GM21825 (cell line): ENCODE results near the gene LIPM.

ENCODE experiments used
- ATAC-seq: cut with Tn5 transposase; IDR thresholded peaks from one replicate; pipeline ENCODE4 v1.9.1; 2021; ENCODE audit warnings: mild to moderate bottlenecking, moderate library complexity; ENCODE audit not compliant: unreplicated experiment

LIPM gene

DNA sequence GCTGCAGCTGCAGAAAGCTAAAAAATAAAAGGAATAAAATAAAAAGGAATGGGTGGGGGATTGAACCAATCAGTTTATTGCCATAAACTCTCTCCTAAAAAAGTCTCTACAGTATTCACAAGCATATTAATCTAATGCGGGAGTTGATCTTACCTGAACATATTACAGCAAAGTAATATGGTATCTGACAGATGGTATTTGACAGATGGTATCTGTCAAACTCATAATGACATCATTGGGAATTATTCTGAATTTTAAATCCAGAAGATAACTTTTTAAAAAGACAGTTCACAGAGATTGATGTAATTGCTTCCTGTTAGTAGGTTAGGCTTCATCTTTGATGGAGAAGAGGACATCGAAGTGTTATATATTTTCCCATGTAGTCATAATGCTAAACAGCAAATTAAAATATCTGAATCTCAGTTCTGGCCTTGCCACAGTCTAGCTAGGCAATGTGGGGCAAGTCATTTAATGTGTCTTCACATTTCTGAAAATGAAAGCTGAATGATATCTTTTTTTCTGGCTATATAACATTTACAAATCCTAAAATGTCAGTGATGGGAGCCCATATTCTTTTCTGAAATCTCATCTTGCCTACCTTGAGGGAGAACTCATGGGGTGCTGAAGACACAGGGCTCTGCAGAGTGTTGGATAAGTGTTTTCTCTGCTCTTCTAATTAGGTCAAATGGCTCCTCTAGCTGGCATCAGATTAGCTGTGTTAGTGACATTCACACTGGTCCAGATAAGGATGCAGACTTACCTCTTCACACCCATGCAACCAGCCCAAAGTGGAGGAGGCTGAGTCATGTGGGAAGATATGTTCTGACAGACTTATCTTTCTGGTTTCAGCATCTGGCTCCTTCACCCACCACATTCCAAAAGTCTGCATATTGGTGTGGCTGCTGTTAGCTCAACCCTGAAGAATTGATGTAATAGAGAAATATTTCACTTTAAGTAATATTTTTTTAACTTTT lies 2.1 kb upstream of the LIPM start:
- no peak for ATAC-seq

DNA sequence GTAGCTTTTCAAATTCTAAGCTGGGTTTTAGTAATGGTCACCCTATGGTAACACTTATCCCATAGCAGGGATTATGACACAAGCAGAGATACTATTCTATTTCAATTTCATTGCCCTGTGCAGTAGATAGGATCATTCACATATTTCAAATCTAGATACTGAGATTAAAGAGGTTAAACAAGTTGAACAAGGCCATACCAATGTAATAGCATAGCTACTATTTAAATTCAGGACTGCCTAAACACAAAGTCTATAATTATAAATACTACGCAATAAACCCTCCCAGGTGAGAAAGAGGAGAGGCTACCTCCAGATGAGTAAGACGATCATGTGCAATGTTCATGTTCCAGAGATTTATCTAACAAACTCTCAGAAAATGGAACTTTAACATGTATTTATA lies 1.1 kb downstream of the LIPM start:
- ATAC-seq = no peak

- no peak for ATAC-seq
These were observed 1.7 kb downstream of the LIPM start for GRCh38 chr10:88804083-88804812.

DNA sequence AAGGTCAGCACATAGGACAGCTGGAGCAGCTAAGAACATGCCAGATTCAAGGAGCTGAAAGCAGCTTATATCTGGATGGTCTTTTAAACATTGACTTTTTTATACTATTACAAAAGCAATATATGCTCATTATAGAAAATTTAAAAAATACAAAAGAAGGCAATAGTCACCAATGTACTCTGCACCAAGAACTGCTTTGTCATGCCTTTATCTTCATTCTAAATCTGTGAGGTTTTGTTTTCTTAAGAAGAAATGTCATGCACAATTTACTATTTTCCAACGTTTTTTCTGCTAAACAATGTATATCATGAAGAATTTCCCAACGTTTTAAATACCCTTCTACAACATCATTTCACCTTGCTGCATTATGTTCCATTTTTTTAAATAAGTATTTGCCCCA lies 2.8 kb downstream of the LIPM start:
- ATAC-seq = no peak

GRCh38 chr10:88805924-88806323 lies 3.4 kb downstream of the LIPM start:
- no peak for ATAC-seq

DNA sequence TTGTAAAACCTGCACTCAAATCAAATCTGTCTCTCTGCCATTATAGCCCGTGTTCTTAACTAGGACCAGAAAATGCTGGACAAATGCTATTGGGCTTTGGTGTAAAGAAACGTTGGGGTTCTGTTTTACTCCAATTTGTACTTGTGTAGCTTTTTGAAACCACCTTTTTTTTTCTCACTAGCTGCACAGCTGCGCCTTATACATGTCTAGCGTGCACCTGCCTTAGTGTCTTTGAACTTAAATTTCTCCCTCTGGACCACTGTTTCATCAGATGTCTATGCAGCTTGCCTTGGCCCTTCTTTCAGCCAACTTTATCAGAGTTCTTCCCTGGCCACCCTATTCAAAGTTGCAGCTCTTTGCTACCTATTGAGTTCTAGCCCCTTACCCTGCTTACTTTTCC lies 7.1 kb downstream of the LIPM start:
- ATAC-seq = no peak

DNA sequence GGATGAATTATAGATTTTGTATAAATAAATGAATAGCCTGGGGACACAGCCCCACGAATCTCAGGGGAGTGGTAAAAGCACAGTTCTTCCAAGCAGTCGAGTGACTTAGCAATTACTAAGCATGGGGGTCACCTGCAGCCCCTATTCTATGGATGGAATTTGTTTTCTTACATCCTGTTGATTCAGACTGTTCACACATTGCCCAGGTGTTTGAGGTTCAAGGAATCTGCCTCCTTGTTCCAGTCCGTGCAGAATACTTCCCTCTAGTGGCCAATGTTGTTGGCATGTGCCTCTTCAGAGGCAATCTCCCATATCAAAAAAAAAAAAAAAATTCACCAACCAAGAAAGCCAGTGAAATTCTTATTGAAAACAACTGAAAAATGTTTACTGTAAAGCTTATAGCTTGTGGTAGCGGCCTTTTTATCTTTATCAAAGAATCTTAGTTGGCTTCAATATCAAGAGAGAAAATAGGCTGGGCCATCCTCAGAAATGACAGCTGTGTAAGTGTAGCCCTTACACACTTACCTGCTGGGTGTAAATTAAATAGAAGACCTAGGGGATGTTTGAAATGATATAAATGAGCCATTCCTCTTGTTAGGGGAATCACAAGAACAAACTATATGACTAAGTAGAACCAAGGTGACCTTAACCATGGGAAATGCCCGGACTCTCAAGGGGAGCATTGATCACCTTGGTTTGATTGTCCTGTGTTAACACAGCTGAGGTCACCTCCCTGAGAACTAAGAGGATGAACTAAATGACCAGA lies 7.8 kb downstream of the LIPM start:
- ATAC-seq = no peak

DNA sequence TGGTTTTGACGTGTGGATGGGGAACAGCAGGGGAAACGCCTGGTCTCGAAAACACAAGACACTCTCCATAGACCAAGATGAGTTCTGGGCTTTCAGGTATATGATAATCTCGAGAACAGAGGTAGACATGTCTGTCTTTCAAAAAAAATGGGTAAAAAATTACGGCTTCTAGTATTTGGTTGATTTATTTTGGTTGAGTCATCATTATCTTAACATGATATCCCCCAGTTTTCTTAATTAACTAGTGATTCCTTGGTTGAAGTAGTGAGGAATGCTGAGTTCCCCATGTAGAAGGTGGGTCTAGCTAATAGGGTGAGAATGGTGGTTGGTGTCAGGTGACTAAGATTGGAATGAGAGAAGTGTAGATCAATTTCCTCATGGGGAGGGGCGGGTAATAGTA lies 10.7 kb downstream of the LIPM start:
- no peak for ATAC-seq

GRCh38 chr10:88819290-88819689 lies 16.8 kb downstream of the LIPM start:
- no peak for ATAC-seq

DNA sequence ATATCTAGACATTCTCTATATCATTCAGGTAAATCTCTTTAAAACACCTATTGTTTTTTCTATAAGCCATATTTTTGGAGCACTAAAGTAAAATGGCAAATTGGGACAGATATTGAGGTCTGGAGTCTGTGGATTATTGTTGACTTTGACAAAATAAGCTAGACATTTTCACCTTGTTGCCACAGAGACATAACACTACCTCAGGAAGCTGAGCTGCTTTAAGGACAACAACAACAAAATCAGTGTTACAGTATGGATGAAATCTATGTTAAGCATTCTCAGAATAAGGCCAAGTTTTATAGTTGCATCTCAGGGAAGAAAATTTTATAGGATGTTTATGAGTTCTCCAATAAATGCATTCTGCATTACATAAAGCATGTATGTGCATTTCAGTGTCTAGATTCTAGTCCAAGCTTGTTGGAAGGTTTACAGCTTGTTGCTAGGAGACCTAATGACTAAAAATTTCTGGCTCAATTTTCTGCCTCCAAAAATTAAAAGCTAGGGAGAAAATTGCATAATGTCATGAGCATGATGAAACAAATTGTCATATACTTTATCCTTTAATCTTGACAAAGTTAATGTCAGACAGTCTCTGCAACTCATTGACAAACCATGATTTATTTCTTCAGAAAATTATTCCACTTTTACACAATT lies 18.3 kb downstream of the LIPM start:
- no peak for ATAC-seq

- no peak for ATAC-seq
These were observed 23.9 kb downstream of the LIPM start for GRCh38 chr10:88826388-88826787.

- ATAC-seq = no peak
These were observed 25.1 kb downstream of the LIPM start for GRCh38 chr10:88827671-88828070.

GRCh38 chr10:88828310-88828709 lies 25.8 kb downstream of the LIPM start:
- no peak for ATAC-seq

GRCh38 chr10:88830643-88831268 lies 28.2 kb downstream of the LIPM start:
- no peak for ATAC-seq

DNA sequence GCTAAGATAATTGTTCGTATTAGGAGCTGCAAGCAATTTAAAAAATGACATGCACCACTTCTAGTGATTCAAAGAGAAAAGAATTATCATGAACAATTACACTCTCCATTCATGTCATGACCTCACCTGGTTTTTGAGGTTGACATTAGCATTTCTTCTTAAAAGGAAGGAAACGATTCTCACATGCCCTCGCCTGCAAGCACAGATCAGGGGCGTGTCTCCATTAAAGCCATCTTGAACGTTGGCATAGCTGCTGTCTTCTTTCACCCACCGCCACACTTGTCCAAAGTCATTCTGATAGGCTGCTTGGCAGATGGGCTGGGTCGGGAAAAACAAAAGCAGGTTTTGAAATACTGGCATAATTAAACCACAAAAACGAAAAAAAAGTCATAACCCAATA lies 29.2 kb downstream of the LIPM start:
- ATAC-seq = no peak

DNA sequence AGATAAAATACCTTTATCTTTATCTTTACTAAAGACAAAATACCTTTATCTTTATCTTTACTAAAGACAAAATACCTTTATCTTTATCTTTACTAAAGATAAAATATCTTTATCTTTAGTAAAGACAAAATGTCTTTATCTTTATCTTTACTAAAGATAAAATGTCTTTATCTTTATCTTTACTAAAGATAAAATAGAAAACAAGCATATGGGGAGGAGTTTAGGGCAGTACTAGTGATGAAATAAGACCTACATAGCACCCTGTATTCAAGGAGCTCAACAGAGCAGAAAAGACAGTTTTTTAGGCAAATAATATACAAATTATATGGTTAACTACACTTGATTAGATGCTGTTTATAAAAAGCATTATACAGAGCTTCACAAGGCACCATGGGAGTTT lies 29.8 kb downstream of the LIPM start:
- no peak for ATAC-seq

GRCh38 chr10:88833156-88833555 lies 30.6 kb downstream of the LIPM start:
- no peak for ATAC-seq

DNA sequence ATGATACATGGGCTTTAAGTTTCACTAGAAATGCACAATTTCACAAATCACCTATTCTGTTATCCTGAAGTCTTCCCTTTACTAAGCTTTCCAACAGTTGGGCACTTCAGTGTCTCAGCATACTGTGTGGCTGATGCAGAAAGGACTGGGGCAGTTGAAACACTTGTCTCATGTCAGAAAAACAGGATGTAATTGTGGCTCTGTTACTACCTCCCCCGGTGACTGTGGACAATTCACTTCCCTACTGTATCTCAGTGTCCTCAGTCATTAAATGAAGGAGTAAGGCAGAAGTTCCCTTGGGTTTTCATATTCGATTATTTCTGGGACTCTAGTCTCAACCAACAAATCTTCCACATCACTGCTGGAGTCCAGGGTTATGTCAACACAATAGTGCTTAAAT lies 31.2 kb downstream of the LIPM start:
- ATAC-seq = no peak

- ATAC-seq = peak; percentile 69
These were observed 32.8 kb downstream of the LIPM start for GRCh38 chr10:88835096-88835909.

DNA sequence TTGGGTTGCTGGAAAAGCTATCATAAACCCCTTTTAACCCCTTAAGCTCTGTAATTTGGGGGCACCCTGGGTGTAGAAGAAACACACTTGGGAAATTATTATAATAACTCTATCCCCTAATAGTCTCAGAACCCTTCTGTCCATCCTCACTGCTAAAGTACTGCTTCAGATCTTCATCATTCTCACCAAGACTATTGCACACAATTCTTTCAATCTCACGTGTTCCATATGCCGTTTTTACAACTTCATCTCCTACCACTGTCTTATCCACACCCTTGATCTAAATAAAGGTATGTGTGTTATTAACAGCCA lies 33.3 kb downstream of the LIPM start:
- no peak for ATAC-seq
